Natural killer cell (primary cell): Measurements from ENCODE around the gene ANKRD36. TPM values are rescaled to one million over a fixed set of nuclear protein-coding genes. Genes with fewer than 3 reads are reported as not detected.
"Not testable (repeated sequence)": the region's sequence is repeated elsewhere in the genome, so short reads cannot be mapped to it uniquely, and the experiment has no call there.

Experiments
- ATAC-seq, 3 donors: fragments of 150-1000 bp in 2 of 3; fragments of 200-7000 bp in 1 of 3; cut with Tn5 transposase; 1 replicate in 1 of 3; 2 replicates in 2 of 3; pipeline ENCODE4 v1.10.0; 2021; ENCODE audit warnings: mild to moderate bottlenecking in 2 of 3, moderate library complexity in 2 of 3
- DNase-seq, 2 donors: peaks; one replicate each; pipeline versions ENCODE4 v3.0.0 to v3.0.0-alpha.2; 2013 to 2021; ENCODE audit warnings: mixed read lengths in 1 of 2
- H3K27ac ChIP-seq: one replicate; pipeline ENCODE4 v1.5.1; 2013; ENCODE audit warnings: mild to moderate bottlenecking, low read length
- H3K27me3 ChIP-seq: one replicate; pipeline ENCODE4 v1.6.1; 2013; ENCODE audit warnings: low read length; ENCODE audit not compliant: control insufficient read depth, insufficient read depth
- H3K36me3 ChIP-seq: one replicate; pipeline ENCODE4 v1.6.1; 2013; ENCODE audit warnings: low read length; ENCODE audit not compliant: control insufficient read depth, insufficient read depth
- H3K4me1 ChIP-seq: one replicate; pipeline ENCODE4 v1.6.1; 2013; ENCODE audit warnings: low read length; ENCODE audit not compliant: control insufficient read depth, insufficient read depth
- H3K4me3 ChIP-seq: one replicate; pipeline ENCODE4 v1.5.1; 2013; ENCODE audit warnings: low read length
- H3K9me3 ChIP-seq: one replicate; pipeline ENCODE4 v1.6.1; 2013; ENCODE audit warnings: low read length; ENCODE audit not compliant: control insufficient read depth, insufficient read depth
- H3K27ac Mint-ChIP-seq, 2 donors: one replicate each; pipeline ENCODE4 v1.8.0; 2022; ENCODE audit warnings: mild to moderate bottlenecking in 2 of 2, mixed read lengths in 2 of 2, moderate library complexity in 1 of 2
- H3K27me3 Mint-ChIP-seq, 2 donors: one replicate each; pipeline ENCODE4 v1.8.0; 2022; ENCODE audit warnings: low read depth in 2 of 2, mixed read lengths in 2 of 2
- H3K36me3 Mint-ChIP-seq: one replicate; pipeline ENCODE4 v1.8.0; 2022; ENCODE audit warnings: mixed read lengths
- H3K4me1 Mint-ChIP-seq, 2 donors: one replicate each; pipeline ENCODE4 v1.8.0; 2022; ENCODE audit warnings: mixed read lengths in 2 of 2
- H3K4me3 Mint-ChIP-seq: one replicate; pipeline ENCODE4 v1.8.0; 2022; ENCODE audit warnings: mild to moderate bottlenecking, moderate library complexity, mixed read lengths
- H3K9me3 Mint-ChIP-seq, 2 donors: one replicate each; pipeline ENCODE4 v1.8.0; 2022; ENCODE audit warnings: mixed read lengths in 2 of 2
- WGBS: methylation state at CpG from one replicate; pipeline ENCODE4 v1.1.7; 2013; ENCODE audit warnings: missing lambda C conversion rate; ENCODE audit not compliant: insufficient coverage; 5-methylcytosine and 5-hydroxymethylcytosine counted together
- intact Hi-C: fragments of 100-400 bp; cut with micrococcal nuclease; formaldehyde crosslinking; loops from one replicate; pipeline ENCODE4 v1.14.2; 2022
- total RNA-seq, 4 donors: library from RNA; stranded (reverse); fragments of 120-200 nt in 1 of 4; gene quantifications; one replicate each; pipeline versions ENCODE4 v1.2.3 to v1.2.4, GENCODE V29; 2013 to 2022
- TF ChIP-seq, protein P1 (sequence below): fragments of 200-600 bp; IDR thresholded peaks from one replicate; pipeline ENCODE4 v1.8.0; 2022; ENCODE audit warnings: antibody characterized with exemption

ANKRD36 gene
- total RNA-seq, 3 donors from 2014 or later (not counting 1 experiment from before 2014, with no cell fraction given), result 64.3 to 69.1 (median 68.4) TPM

DNA sequence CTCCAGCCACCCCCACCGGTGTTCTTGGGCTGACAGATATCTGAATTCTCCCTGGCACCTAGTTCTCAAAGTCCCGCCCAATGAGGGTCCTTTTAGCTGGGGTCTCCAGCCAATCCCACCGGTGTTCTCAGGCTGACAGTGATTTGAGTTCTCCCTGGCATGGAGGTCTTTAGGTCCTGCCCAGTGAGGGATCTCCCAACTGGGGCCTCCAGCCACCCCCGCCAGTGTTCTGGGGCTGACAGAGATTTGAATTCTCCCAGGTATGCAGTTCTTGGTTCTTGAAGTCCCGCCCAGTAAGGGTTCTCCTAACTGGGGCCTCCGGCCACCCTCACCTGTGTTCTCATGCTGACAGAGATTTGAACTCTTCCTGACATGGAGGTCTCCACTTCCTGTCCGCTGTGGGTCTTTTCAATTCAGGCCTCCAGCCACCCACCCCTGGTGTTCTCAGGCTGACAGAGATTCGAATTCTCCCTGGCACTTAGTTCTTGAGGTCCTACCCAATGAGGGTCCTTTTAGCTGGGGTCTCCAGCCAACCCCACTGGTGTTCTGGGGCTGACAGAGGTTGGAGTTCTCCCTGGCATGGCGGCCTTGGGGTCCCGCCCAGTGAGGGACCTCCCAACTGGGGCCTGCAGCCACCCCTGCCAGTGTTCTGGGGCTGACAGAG, 154.6 kb downstream of the ANKRD36 start:
- Mint-ChIP-seq H3K36me3 (no peaks in the 10 kb centered on the region), H3K9me3 (no peaks in the 10 kb centered on the region), H3K27me3 (no peaks in the 10 kb centered on the region), H3K4me3 (no peak overlapping the region), H3K27ac (no peak overlapping the region), H3K4me1 (no peaks in the 10 kb centered on the region)
- no peak overlapping the region for H3K4me3 ChIP-seq
- 92% methylated on average over 10 of the region's 10 CpGs for WGBS
- DNase-seq (peak in 1 of 2 donors; percentile 2), ATAC-seq (no peak)
- intact Hi-C loops, result no loop called here
- H3K27me3 ChIP-seq, result no peaks in the 10 kb centered on the region
- no peaks in the 10 kb centered on the region for H3K4me1 ChIP-seq
- TF ChIP-seq, protein P1, sequence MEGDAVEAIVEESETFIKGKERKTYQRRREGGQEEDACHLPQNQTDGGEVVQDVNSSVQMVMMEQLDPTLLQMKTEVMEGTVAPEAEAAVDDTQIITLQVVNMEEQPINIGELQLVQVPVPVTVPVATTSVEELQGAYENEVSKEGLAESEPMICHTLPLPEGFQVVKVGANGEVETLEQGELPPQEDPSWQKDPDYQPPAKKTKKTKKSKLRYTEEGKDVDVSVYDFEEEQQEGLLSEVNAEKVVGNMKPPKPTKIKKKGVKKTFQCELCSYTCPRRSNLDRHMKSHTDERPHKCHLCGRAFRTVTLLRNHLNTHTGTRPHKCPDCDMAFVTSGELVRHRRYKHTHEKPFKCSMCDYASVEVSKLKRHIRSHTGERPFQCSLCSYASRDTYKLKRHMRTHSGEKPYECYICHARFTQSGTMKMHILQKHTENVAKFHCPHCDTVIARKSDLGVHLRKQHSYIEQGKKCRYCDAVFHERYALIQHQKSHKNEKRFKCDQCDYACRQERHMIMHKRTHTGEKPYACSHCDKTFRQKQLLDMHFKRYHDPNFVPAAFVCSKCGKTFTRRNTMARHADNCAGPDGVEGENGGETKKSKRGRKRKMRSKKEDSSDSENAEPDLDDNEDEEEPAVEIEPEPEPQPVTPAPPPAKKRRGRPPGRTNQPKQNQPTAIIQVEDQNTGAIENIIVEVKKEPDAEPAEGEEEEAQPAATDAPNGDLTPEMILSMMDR, result no peak
- no peaks in the 10 kb centered on the region for H3K36me3 ChIP-seq
- no peak overlapping the region for H3K27ac ChIP-seq
- no peaks in the 10 kb centered on the region for H3K9me3 ChIP-seq

DNA sequence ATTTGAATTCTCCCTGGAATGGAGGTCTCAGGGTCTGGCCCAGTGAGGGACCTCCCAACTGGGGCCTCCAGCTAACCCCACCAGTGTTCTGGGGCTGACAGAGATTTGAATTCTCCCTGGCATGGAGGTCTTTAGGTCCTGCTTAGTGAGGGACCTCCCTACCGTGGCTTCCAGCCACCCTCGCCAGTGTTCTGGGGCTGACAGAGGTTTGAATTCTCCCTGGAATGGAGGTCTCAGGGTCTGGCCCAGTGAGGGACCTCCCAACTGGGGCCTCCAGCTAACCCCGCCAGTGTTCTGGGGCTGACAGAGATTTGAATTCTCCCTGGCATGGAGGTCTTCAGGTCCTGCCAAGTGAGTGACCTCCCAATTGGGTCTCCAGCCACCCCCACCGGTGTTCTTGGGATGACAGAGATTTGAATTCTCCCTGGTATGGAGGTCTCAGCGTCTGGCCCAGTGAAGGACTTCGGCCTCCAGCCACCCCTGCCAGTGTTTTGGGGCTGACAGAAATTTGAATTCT, 155.2 kb downstream of the ANKRD36 start:
- H3K4me1 ChIP-seq, H3K36me3 Mint-ChIP-seq, H3K4me1 Mint-ChIP-seq, H3K4me3 Mint-ChIP-seq, intact Hi-C loops, H3K27me3 ChIP-seq, H3K27ac ChIP-seq, H3K36me3 ChIP-seq, H3K4me3 ChIP-seq, H3K9me3 ChIP-seq, ATAC-seq, H3K9me3 Mint-ChIP-seq, H3K27me3 Mint-ChIP-seq, H3K27ac Mint-ChIP-seq: not testable (repeated sequence)
- DNase-seq, result peak; percentile 0 to 14
- WGBS, result 99% methylated on average over 5 of the region's 6 CpGs

DNA sequence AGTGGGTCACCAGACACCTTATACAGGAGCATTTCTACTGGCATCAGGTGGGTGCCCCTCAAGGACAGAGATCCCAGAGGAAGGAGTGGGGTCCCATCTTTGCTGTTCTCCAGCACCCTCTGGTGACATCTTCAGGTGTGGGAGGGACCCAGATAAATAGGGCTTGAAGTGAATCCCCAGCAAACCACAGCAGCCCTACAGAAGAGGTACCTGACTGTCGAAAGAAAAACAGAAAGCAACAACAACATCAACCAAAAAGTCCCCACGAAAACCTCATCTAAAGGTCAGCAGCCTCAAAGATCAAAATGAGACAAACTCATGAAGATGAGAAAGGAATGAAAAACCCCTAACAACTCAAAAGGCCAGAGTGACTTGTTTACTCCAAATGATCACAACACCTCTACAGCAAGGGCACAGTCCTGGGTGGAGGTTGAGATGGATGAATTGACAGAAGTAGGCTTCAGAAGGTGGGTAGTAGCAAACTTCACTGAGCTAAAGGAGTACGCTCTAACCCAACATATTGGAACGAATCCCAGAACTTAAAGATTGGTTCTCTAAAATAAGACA, 163.4 kb downstream of the ANKRD36 start:
- DNase-seq, H3K27me3 Mint-ChIP-seq, H3K27ac ChIP-seq, H3K9me3 ChIP-seq, H3K4me3 Mint-ChIP-seq, H3K4me1 ChIP-seq, H3K4me1 Mint-ChIP-seq, H3K27me3 ChIP-seq, H3K9me3 Mint-ChIP-seq, H3K4me3 ChIP-seq, H3K36me3 ChIP-seq, H3K27ac Mint-ChIP-seq, ATAC-seq, intact Hi-C loops, H3K36me3 Mint-ChIP-seq: not testable (repeated sequence)
- no CpG with 5 or more reads among the region's 4 CpGs for WGBS

DNA sequence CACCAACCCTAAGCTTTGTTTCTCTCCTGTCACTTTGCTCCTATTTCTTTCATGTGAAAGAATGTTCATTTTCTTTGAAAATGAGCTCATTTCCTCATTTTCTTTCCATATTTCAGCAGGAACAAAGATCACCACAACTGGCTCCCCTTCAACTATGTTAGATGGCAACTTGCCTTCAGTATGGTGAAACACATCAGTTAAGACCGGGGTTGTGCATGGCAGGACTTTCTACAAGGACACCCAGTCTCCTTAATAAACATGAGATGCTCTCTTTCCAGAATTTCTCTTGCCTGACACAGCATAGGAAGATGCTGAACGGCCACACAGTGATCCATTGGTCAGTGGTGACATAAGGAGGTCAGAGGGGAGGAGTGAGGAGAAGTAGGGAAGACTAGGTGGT, 172.2 kb downstream of the ANKRD36 start:
- H3K27me3 ChIP-seq, DNase-seq, H3K4me3 Mint-ChIP-seq, H3K9me3 Mint-ChIP-seq, H3K27ac ChIP-seq, H3K4me1 Mint-ChIP-seq, ATAC-seq, H3K27ac Mint-ChIP-seq, H3K27me3 Mint-ChIP-seq, H3K4me3 ChIP-seq, H3K4me1 ChIP-seq, H3K9me3 ChIP-seq, intact Hi-C loops, H3K36me3 Mint-ChIP-seq, H3K36me3 ChIP-seq: not testable (repeated sequence)
- WGBS, result no CpG with 5 or more reads among the region's 2 CpGs

DNA sequence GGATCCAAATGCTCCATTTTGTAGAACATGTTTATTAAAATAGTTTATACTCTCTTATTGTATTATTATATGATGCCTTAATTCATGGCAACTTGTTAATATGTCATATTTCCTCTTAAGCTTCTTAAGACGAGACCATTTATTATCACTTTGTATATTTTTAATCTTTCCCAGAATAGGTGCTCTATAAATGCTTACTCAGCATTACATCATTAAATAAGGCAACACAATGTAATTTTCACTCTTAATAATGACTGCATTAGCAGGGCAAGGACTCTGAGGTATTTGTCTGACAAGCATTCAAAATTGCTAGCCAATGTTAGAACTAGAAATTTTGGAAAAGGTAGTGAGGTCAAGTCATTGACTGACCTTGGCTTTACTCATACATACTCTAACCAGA, 180.7 kb downstream of the ANKRD36 start:
- H3K4me3 ChIP-seq, H3K9me3 Mint-ChIP-seq, H3K27me3 ChIP-seq, ATAC-seq, H3K27ac ChIP-seq, DNase-seq, H3K36me3 Mint-ChIP-seq, H3K4me1 Mint-ChIP-seq, intact Hi-C loops, H3K27me3 Mint-ChIP-seq, H3K27ac Mint-ChIP-seq, H3K4me1 ChIP-seq, H3K36me3 ChIP-seq, H3K9me3 ChIP-seq, H3K4me3 Mint-ChIP-seq: not testable (repeated sequence)
- no CpG with 5 or more reads among the region's 1 CpG for WGBS

Other genes starting within 250 kb of the ANKRD36 start
- gene SEMA4C, start 243.1 kb upstream of the ANKRD36 start, total RNA-seq, result 10 to 100 TPM; 51.8 to 78.1 (median 65.8) TPM
- 1 to 10 TPM; 1.1 to 2.3 (median 1.2) TPM for gene FAM178B, start 126.6 kb upstream of the ANKRD36 start, total RNA-seq
- gene FAHD2B, start 18.3 kb upstream of the ANKRD36 start, total RNA-seq, result 10 to 100 TPM in 2 of 3 donors, 1 to 10 TPM in 1; 9.3 to 14.9 (median 10.1) TPM